Activated T-cell treated with anti-CD3 and anti-CD28 coated beads for 48 hours (primary cell): ENCODE results near the gene PSMB3.

Experiments used
- DNase-seq: peaks from one replicate; pipeline ENCODE4 v3.0.0-alpha.2; 2020; ENCODE audit warnings: low read depth

The PSMB3 gene

DNA sequence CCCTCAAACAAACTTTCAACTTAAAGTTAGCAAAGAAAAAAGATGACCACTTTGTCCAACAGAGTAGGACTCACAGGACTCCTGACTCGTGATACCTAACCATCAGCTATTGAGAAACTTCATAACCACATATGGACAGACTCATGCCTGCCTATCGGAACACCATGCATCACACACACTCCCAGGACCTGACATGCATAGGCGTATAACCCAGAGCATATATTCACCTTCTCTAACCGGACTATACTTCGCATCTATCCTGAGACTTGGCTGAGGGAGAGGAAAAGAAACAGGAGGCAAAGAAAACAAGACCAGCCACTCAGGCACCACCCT lies 44.6 kb downstream of the PSMB3 start:
- DNase-seq: no peak

DNA sequence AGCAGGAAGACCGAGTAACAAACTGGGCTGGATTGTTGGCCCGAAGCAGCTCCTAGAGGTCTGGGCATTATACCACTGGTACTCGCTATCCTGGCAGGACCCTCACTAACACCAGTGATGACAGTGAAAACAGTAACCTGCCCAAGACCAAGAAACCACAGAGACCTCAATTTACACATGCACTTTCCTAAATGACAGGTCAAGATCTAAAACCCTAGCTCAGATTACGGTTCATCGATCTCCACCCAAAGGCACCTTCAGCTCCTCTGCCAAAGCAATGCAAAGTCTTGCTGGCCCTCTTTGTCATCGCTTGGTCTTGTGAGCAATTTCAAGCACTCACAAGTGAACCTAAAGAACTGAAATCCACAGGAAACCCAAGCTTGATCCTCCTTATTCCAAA lies 45.3 kb downstream of the PSMB3 start:
- DNase-seq: no peak

DNA sequence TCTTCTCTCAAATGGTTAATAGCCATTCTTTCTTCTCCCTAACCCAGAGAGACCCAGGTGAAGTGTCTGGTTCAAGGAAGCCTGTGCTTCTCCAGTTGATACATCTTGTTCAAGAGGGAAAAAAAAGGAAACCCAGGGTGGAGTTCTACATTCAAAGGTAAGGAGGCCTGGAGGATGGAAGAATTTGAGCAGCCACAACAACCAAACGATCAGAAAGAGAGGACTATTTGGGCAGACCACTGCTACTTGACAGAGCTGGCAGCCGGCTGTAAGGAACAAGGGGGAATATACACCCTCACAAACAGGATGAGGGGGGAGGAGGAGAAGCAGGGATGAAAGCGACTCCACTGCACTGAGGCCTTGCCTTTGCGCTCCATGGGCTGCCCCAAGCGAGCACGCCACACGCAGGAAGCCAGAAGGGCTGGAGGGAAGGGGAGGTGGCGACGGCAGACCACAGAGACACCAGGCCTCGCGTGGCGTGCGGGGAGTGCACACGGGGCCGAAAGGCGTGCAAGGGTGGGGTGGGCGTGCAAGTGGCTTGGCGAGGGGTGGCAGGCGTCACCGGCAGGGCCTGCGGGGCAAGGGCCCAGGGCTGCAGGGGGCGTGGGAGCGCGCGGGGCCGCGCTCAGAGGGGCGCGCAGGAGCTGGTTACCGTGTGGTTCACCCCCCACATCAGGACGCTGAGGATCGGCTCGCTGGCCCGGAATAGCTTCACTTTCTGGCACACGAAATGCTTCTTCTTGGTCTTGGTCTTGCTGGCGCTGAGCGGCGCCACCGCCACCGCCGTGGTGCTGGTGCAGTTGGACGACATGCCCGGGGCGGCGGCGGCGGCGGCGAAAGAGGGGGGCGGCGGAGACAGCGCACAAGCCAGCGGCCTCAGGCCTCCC lies 46.3 kb downstream of the PSMB3 start:
- peak; percentile 43 for DNase-seq

DNA sequence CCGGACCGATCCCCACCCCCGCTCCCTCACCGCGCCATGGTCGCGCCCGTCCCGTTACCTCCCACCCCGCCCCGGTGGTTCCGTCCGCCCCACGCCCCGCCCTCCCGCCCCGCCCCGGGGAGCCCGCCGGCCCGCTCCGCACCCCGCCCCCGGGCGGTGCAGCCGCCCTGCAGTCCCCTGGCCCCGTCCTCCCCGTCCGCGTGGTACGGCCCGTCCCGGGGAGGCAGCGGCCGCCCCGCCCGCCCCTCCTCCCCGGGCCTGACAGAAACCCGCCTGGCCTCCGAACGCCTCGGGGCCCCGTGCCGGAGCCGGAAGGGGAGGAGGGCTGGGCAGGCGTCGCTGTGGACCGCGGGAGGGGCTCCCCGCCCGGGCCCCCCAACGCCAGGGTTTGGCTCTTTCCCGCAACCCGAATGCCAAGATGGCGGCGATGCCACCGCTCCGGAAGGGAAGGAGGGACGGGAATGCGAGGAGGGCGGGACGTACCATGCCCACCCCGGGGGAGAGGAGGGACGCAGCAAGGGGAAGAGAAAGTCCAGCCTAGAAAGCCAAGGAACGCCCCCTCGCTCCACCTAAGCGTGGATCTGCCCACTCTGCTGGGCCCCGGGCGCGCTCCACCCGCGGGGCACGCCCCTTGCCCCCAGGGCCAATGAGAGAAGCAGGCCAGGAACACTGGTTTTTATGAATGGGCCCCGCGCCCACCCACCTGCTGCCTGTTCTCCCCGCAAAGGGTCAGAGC lies 47.1 kb downstream of the PSMB3 start, which contains the start of gene PIP4K2B:
Gene PIP4K2B (minus strand): TSS at position 56 of the 736 bp plus-strand sequence. CDS start 132 bp downstream, outside the sequence.
- peak; percentile 87 for DNase-seq

DNA sequence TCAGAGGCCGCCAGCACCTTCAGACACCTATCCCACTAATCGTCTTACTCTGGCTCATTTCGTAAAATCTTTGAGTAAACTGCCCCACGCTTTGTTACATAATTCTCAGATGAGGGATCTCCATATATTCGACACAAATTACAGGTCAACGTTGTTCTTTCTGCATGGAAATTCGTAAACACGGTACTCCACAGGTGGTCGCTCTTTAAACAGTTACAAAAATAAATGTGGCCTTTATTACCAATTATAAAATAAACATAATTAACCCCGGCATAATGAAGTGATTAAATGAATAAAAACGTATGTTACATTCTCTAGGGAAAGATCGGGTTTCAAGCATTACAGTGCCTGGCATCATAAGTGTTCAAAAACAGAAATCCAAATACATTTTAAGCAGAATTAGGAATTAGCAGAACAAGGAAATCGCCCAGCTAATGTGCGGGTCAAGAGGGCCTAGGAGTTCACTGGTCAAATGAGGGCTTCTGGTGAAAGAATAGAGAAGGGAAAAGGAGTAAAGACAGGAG lies 47.8 kb downstream of the PSMB3 start:
- DNase-seq: no peak

DNA sequence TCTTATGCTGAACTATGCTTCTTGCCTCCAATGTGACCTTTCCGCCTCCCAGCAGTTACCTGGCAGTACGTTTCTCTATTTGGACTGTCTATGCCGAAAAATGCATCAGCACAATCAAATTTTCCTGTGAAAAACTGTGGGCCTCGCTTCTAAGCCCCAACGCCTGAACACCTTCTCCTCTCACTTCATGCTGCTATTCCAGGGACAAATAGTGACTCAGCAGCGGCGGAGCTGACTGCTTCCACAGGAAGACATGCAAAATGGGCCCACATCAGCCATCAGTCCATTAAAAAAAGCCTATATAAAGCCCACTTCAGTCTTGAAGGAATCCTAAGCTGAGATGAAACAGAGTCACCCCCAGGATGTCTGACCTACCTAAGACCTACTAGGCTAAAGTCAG lies 57.3 kb downstream of the PSMB3 start:
- no peak for DNase-seq
